ENCODE results near the gene SHMT2. TPM values are rescaled to one million over a fixed set of nuclear protein-coding genes. Genes with fewer than 3 reads are reported as not detected.

The SHMT2 gene
- total and polyA plus RNA-seq, 9 of the 15 experiments (the other 6 are each of a cell fraction or from before 2014, with no cell fraction given): 46.1 to 319 (median 115) TPM

DNA sequence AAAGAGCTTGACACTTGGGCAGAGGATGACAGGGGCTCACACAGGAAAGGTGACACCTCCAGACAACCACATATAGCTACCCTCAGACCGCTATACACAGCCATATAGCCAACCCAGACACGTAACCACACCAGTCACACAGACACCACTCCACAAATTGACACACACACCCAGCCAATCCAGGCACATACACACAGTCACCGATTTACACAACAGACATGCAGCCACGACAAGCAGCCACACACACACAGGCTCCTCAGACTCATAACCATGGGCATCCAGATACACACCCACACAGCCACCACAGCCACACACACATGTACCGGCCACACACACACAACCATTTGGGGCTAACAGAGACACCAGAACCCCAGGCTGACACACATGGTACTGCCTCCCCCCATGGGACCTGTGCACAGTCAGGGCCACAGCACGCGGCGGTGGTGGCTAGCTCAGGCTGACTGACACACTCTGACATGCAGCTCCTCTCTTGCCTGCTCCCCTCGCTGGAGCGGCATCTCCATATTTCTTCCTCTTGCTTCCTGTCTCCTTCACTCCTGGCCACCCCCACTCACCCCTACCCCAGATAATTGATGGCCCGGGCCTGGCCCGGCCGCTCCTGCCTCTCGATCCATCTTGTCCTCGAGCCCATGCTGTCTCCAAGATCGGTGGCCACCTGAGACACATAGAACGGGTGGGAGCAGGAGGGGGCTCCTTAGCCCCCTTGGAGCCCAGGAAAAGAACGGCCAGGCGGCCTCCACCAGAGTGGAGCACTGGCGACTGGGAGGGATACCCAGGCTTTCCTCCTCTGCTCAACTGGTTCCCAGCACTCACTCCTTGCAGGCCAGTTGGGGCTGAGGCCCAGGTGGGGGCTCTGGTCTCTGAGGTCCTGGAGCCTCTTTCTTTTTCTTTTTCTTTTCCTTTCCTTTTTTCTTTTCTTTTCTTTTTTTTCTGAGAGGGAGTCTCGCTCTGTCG, 6.0 kb upstream of the SHMT2 start:
- in situ Hi-C loops (cut with MboI): no loop called here
- Histone ChIP-seq H3K36me3 (ENCODE audit: control insufficient read depth, insufficient read depth, low read length) (no peaks in the 10 kb centered on the region), H3K27me3 (ENCODE audit: control insufficient read depth in 2 of 2, insufficient read depth in 2 of 2, low read length in 2 of 2) (peaks cover 24 to 33% of the 10 kb centered on the region in 2 experiments), H3K4me2 (ENCODE audit: insufficient read depth, low read length) (no peak overlapping the region), H3K4me3 (no peak overlapping the region), H3K9me1 (ENCODE audit: control insufficient read depth, insufficient read depth, low read length) (no peaks in the 10 kb centered on the region), H3K4me1 (replicated peaks in 1 of 2; ENCODE audit: control insufficient read depth in 2 of 2, insufficient read depth in 2 of 2, low read length in 2 of 2) (peaks cover 24 to 57% of the 10 kb centered on the region in 2 experiments), H3K27ac (ENCODE audit: extremely low read depth, low read depth, low read length) (no peak overlapping the region), H3K79me2 (ENCODE audit: control insufficient read depth, insufficient read depth, low read length) (no peaks in the 10 kb centered on the region), H2AFZ (ENCODE audit: low read depth, low read length) (0 out of 2 replicates have a peak overlapping the region, but pooled peaks have one; percentile 44), H4K20me1 (replicated peaks; ENCODE audit: control insufficient read depth, insufficient read depth, low read length) (no peaks in the 10 kb centered on the region; the same call in 1 of the 2 replicates), H3K9me3 (replicated peaks; ENCODE audit: control insufficient read depth, insufficient read depth, low read depth, low read length) (no peaks in the 10 kb centered on the region), H3K9ac (ENCODE audit: insufficient read depth in 1 of 2, low read depth in 2 of 2, low read length in 2 of 2) (peak overlapping the region in 1 of 2 experiments; percentile 48; a peak in 1 of 4 replicates)
- ChIA-PET POLR2A (interaction anchor here (0.6 to 1.0 kb wide), 7 partner anchors 10 to 512 kb away, joined by 3 to 5 read pairs (median 3); partner anchors contain the start of gene B4GALNT1), CTCF (ENCODE audit: low intra/inter-chr PET ratio) (no interaction called here)
- TF ChIP-seq SP2 (IDR thresholded peaks at IDR 0.05; ENCODE audit: extremely low read depth, low read depth, low read length, poor library complexity, severe bottlenecking) (no peak), NFYB (IDR thresholded peaks at IDR 0.05; ENCODE audit: extremely low read depth, insufficient read length) (no peak), MEIS2 (IDR thresholded peaks at IDR 0.05; ENCODE audit: partially characterized antibody) (peak; percentile 22)
- TF ChIP-seq, protein P1, sequence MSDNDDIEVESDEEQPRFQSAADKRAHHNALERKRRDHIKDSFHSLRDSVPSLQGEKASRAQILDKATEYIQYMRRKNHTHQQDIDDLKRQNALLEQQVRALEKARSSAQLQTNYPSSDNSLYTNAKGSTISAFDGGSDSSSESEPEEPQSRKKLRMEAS (CRISPR knock-in tag; IDR thresholded peaks at IDR 0.05): peak; percentile 42; the same call in 1 of the 2 replicates
- 61% methylated on average over 11 of the region's 22 CpGs for WGBS (ENCODE audit: insufficient coverage, low coverage, missing lambda C conversion rate)
- no peak for FAIRE-seq
- DNase-seq (ENCODE audit: extremely low read depth in 1 of 4, low spot score in 3 of 4): no peak
- intact Hi-C loops (cut with micrococcal nuclease): no loop called here
- no TSS peak for BruUV-seq (replicated peaks)
- peak; percentile 19; the same call in 2 of the 3 replicates for ATAC-seq

All from K562 (cell line).